HL-60/S4 treated with phorbol 12-myristate 13-acetate at 8.2 ng/mL for 4 days and 3 days (cell line): Measurements from ENCODE around the gene ZNF516.
"Not testable (repeated sequence)": the region's sequence is repeated elsewhere in the genome, so short reads cannot be mapped to it uniquely, and the experiment has no call there.

ENCODE experiments used
- in situ Hi-C: fragments of 300-500 bp; cut with MboI; formaldehyde crosslinking; loops from 2 replicates; pipeline ENCODE4 v1.15.0; 2022; ENCODE audit warnings: low sequenced_read_pairs

Gene ZNF516

DNA sequence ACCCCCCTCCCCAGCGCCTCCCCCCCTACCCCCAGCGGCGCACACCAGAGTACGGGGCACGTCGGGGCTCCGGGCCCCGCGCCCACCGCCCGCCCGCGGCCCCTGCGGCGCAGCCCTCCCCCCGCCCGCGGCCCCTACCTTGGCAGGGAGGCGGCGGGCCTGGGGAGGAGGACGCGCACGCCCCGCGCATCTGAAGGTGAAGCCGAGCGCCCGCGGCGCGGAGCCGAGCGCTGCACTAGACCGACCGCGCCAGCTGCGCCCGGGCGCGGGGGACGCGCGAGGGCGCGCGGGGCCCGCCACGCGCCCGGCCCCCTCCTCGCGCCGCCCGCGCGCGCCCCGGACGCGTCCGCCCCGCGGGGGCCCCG is at the start of gene ZNF516:
ZNF516 (minus strand) TSS at position 237 of the 365 bp plus-strand sequence. CDS start 52,188 bp downstream, outside the sequence.
- in situ Hi-C loops: no loop called here

DNA sequence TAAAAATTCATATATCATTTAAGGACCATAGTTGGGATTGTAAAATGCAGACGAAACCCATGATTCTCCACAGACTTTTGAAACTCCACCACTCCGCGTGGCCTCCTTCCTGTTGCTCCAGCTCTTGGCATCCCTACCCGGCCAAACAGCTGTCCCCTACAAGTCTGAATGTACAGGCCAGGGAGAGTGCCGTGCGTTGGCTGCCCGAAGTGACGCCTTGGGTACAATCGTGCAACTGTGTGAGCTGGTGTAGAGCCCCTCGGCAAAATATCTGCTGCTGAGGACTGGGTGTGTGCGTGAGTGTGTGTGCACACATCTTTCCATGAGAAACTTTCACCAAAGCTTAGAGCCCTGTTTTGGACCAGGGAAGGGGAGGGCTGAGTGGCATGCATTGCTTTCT is 43.8 kb upstream of the ZNF516 start:
- in situ Hi-C loops: no loop called here

- in situ Hi-C loops: no loop called here
Measured at GRCh38 chr18:76537621-76538020, 42.6 kb upstream of the ZNF516 start.

- in situ Hi-C loops: not testable (repeated sequence)
Measured at GRCh38 chr18:76536593-76536992, 41.6 kb upstream of the ZNF516 start.

GRCh38 chr18:76532875-76533274 is 37.8 kb upstream of the ZNF516 start:
- in situ Hi-C loops: no loop called here

DNA sequence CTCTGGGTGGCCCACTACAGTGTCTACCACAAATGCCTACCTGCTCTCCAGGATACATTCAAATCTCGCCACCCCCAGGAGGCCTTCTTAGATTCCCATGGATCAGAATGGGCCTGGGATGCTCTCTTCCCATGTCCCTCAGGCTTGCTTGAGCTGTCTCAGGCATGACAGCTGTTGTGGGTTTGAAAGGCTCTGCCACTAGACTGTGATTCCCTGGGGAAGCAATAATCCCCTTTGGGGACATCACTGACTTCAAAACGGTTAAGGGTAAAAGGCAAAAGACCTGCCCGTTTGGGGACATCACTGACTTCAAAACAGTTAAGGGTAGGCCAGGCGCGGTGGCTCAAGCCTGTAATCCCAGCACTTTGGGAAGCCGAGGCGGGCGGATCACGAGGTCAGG is 35.8 kb upstream of the ZNF516 start:
- in situ Hi-C loops: no loop called here

- in situ Hi-C loops: no loop called here
Measured at GRCh38 chr18:76530391-76530790, 35.3 kb upstream of the ZNF516 start.

- in situ Hi-C loops: no loop called here
Measured at GRCh38 chr18:76529433-76529811, 34.4 kb upstream of the ZNF516 start.

GRCh38 chr18:76528477-76529432 is 33.7 kb upstream of the ZNF516 start:
- in situ Hi-C loops: no loop called here

DNA sequence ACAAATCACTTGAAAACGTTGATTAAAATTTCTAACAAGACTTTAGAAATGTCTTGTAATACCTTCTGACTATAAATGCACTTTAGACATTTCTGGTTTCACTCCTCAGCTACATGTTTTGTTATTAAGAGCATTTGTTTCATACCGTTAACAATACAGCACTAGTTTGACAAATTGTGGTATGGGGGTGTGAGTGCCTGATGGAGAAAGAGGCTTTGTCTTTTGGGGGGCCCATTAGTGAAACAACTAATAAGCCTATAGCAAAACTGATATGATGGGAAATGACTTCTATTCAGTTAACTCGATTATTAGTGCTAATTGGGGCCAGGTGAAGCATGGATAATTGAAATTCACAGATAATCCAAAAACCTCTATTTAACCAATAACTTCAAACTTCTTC is 30.9 kb upstream of the ZNF516 start:
- in situ Hi-C loops: no loop called here

- in situ Hi-C loops: no loop called here
Measured at GRCh38 chr18:76524900-76525698, 30.1 kb upstream of the ZNF516 start.

DNA sequence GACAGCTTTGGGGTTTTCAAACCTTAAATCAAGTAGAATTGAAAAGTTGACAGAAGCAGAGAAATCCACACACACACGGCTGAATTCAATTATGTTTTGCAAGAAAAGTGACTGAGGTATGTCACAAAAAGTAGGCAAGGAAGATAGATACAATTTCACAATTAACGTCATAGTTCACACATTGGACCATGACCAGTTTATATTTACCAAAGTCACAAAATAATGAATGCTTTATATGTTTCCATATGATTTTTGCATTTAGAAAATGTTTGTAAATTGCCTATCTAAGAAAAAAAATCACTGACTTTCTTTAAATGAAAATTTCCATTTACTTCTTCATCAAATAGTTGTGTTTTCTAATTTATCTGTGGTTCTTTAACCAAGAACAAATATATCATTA is 29.4 kb upstream of the ZNF516 start:
- in situ Hi-C loops: no loop called here

GRCh38 chr18:76522551-76522950 is 27.5 kb upstream of the ZNF516 start:
- in situ Hi-C loops: no loop called here

- in situ Hi-C loops: no loop called here
Measured at GRCh38 chr18:76522122-76522503, 27.1 kb upstream of the ZNF516 start.

DNA sequence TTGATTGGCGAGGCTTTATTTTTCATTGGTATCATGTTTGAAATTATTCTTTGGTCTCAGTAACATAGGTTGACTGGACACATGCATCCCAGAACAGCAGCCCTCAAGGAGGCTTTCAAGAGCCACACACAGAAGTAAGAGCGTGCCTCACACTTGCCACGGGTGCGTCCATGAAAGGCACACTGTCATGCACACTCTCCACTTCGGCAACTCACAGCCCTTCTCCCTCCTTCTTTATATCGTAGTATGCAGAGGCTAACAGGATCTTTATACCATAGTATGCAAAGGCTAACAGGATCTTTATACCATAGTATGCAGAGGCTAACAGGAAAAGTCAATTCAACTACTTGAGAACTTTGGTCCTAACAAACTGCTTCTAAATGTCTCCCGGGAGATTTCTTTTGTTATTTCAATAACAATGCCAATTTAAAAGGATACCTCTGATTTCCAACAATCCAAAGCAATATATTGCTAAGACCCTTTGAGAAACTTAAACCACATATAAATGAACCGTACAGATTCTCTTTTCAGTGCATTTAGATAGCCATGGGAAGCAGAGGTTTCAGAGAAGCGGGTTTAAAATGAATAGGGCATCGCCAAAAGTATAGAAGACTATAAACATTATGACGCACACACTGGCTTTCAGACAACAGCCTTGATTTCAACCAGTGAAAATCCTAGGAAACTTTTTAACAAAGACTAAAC is 26.5 kb upstream of the ZNF516 start:
- in situ Hi-C loops: no loop called here

- in situ Hi-C loops: no loop called here
Measured at GRCh38 chr18:76518860-76519538, 24.0 kb upstream of the ZNF516 start.

DNA sequence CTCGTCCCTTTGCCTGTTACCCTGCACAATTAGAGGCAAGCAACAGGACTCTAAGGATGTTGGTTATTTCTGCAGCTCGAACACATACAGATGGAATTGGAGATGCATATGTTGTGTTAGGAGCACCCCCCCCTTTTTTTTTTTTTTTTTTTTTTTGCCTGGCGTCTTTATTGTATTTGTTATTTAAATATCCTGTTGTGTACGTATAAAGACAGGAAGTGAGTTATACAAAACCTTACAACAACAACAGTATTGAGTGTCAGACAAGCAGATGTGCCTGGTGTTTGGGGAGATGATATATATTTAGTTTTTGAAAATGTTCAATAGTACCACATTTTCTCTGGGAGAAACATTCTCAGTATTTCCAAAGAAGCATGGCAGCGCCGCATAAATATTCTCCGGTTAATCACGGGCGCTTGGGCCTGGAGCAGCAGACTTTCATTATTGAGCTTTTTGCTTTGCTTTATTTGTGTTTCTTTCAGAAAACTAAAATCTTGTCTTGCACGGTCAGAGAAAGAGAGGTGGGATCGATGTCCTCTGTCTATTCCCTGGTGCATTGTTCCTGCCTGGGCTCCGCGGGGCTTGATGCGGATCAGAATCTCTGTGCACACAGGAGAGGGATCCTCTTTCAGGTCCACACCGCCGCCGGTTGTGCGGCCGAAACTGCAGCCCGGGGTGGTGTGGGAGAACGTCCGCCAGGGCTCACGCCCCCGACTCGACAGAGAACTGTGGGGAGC is 23.2 kb upstream of the ZNF516 start:
- in situ Hi-C loops: no loop called here

GRCh38 chr18:76515576-76515975 is 20.5 kb upstream of the ZNF516 start:
- in situ Hi-C loops: no loop called here

DNA sequence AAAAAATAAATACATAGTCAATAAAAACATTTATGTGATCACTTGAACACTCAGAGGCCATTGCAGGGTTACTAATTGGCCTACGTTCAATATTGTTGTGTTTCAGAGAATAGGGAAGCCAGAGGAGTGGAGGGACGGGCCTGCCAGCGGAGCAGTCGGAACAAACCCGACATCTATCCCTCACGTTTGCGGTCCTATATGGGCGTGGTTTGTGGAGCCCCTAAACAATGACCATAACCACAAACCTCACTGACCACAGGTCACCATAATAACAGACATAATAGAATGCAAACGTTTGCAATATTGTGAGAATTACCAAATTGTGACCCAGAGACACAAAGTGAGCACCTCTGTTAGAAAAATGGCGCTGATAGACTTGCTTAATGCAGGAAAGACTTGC is 19.5 kb upstream of the ZNF516 start:
- in situ Hi-C loops: no loop called here

GRCh38 chr18:76507830-76508385 is 12.9 kb upstream of the ZNF516 start:
- in situ Hi-C loops: no loop called here
